Measurements from ENCODE around the gene NKAIN2.
"Not testable (repeated sequence)": the region's sequence is repeated elsewhere in the genome, so short reads cannot be mapped to it uniquely, and the experiment has no call there.

The NKAIN2 gene

GRCh38 chr6:123896869-123897268 is 93.2 kb downstream of the NKAIN2 start:
- no peak for DNase-seq

DNA sequence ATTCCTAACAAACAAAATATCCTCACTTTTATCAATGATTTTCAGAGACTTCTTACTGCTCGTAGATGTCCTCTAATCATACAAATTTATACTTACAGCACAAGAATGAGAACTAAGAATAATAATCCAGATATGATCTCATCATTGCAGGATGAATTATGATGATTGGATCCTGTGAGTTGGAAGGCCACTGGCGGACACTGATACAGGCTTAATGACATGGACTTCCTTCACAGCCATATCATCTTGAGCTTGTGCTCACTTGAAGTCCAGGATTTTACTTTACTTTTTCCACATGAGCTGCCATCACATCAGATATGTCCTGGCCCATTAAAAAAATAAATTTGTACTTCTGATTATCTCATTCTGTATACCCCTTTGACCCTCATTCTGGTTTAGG is 94.3 kb downstream of the NKAIN2 start:
- DNase-seq, result no peak

DNA sequence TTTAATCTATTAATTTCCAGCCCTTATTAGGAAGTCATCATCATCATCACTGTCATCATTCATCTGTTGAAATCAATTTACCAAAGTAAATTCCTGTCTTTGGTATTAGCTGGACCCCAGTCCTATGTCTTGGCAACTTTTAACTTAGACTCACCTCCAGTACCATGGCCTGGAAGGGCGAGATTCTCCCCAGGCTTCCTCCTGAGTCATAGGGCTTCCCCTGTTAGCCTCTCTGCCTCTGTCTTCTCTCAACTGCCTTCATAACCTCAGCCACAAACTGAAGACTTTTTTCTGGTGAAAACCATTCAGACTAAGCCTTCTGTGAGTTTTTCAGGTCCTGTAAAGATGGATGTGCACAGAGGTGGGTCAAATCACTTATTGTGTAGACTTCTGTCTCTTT is 95.0 kb downstream of the NKAIN2 start:
- DNase-seq, result no peak

DNA sequence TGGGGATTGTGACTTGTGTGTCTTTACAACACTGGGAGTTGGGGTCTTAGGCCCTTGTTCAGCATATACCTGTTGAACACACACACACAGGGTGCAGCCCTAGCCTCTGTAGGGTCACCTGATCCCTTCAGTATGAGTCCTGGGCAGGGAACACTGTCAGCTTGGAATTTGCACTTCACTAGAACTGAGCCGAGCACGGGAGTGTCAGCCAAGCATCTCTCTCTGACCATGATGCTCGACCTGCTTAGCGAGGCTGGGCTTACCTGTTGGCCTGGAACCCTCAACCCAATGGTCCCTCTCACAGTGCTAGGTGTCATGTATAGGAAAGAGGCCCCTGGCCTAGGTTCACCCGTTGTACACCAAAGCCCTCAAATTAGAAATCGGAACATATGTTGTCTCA is 96.1 kb downstream of the NKAIN2 start:
- no peak for DNase-seq

- DNase-seq, result no peak
Measured at GRCh38 chr6:123901436-123901835, 97.8 kb downstream of the NKAIN2 start.

DNA sequence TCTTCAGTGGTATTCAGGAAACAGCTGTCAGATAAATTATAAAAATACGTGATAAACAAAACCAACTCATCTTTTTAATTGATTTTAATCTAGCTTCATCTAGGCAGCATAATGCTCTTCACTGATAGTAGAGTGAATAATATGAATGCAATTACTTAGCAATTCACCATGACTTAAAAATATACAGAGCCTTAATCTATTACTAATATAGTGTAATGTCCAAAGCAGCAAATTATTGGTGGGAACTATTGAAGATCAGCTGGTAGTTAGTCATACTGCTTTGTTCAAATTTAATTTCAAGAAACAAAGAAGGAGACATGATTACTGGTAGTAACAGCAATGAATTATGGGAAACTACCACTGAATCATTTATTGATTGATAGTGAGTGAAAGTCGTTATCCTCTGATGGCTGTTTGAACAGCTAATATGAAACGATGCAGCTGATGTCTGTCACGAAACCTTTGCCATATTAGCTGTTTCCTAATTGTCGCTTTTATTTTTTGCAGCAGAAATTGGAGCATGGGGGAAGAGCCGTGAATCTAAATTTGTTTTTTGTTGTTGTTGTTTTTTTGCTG is 99.2 kb downstream of the NKAIN2 start:
- DNase-seq, result no peak

GRCh38 chr6:123904228-123904627 is 100.6 kb downstream of the NKAIN2 start:
- no peak for DNase-seq

DNA sequence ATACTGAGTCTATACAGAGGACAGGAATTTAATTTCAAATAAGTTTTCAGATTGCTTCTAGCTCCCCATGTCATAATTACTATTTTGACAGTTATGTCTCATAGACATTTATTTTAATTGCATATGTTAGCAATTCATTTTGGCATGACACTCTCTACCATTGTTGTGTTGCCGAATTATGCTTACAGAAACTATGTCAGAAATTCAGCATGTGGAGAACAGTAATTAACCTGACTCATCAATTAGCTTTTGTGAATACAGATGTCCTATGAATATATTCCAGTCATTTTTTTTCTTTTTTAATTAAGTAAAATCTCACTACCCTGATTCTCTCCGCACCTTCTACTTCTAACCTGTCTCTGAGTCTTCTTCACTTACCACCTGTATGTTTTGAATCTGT is 105.1 kb downstream of the NKAIN2 start:
- DNase-seq, result no peak

GRCh38 chr6:123909989-123910388 is 106.3 kb downstream of the NKAIN2 start:
- no peak for DNase-seq

DNA sequence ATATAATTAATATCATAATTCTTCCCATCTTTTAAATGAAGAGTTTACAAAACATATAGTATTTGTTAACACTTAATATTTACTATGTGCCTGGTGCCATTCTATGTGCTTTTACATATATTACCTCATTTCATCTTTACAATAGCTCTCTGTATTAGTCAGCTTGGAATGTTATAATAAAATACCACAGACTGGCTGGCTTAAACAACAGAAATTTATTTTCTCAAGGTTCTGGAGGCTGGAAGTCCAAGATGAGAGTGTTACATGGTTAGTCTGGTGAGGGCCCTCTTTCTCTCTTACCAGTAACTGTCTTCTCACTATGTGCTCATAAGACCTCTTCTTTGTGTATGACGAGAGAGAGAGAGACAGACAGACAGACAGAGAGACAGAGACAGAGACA is 110.2 kb downstream of the NKAIN2 start:
- no peak for DNase-seq

- not testable (repeated sequence) for DNase-seq
Measured at GRCh38 chr6:123923379-123923778, 119.7 kb downstream of the NKAIN2 start.

DNA sequence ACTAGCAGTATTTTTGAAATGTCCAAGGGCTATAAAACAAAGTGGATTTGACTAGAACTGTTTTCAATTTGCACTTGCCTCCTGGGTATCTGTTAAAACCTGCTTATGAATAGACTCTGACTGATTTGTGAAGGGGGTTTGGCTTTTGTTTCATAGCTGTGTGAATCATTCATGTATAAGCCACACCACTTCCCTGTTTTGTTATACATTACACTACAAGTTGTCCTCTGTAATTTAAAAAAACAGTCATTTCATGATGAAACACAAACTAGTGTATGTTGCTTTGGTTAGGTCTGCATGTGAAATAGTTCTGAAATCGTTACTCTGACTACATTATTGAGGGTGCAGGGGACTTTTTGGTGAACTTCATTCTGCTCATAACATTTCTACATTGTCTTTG is 121.7 kb downstream of the NKAIN2 start:
- DNase-seq, result no peak

- DNase-seq, result no peak
Measured at GRCh38 chr6:123925842-123926399, 122.3 kb downstream of the NKAIN2 start.

DNA sequence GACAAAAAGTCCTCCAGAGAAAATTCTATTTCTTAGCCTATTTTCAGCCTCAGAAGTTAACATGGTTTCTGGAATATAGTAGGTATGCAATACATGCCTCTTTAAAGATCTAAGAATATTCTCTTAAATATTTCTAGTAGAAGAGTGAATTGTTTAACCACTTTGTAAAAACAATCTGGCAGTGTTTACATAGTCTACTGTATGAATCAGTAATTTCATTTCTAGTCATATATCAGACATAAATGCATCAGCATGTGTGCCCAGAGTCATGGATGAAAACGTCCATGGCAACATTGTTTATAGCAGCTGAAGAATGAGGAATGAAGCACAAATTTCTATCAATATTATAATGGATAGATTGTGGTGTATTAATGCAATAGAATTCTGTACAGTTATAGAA is 124.9 kb downstream of the NKAIN2 start:
- no peak for DNase-seq

DNA sequence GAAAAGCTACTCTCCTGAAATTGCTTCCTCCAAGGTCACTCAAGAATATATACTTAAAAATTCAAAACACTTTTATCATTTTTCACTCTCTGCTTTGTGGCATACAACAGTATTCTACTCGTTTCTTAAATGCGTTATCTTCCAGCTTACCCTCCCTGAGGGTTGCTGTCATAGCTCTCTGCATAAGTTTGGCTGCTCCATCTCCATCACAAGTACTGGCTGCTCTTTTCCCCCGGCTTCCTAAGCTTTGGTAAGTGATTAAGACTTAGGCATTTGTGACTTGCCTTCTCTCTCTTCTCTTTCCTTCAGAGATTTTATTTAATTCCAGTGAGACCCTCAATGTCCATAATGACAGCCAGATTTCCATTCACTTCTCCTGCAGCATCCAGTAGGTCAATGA is 128.3 kb downstream of the NKAIN2 start:
- no peak for DNase-seq

GRCh38 chr6:123940551-123940950 is 136.9 kb downstream of the NKAIN2 start:
- no peak for DNase-seq

DNA sequence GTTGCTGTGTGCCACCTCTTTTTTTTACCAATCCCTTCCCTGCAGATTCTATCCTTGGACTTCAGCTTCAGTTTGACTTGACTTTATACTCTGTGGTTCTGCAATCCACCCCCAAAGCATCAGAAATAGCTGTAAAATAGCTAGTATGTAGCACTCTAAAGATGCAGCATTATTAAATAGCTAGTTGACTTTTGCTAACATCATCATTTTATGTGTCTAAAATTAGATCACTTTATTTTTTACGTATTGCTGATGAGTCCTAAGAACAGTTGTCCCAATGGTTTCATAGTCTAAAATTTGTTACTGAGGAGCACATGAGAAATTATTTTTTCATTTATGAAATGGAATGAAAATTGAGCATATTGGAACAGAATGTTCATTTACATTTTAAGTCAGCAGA is 138.2 kb downstream of the NKAIN2 start:
- no peak for DNase-seq

GRCh38 chr6:123945386-123945785 is 141.7 kb downstream of the NKAIN2 start:
- no peak for DNase-seq

DNA sequence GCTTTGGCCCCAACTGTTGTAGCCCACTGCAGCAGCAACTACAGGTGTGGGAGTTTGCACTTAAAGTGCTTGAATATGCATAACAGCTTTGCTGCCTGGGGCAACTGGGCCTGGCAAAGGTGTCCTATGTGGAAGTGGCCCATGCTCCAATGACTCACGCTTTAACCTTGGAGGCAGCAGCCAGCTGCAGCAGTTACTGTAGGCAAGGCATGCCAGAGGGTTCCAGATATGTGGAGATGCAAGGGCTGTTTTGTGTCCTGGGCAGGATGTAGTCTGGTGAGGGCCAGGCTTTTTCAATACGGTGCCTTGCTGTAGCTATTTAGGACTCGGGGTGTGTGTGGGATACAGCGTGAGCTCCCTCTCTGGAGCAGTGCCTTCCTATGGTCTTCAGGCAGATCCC is 150.3 kb downstream of the NKAIN2 start:
- DNase-seq, result no peak

DNA sequence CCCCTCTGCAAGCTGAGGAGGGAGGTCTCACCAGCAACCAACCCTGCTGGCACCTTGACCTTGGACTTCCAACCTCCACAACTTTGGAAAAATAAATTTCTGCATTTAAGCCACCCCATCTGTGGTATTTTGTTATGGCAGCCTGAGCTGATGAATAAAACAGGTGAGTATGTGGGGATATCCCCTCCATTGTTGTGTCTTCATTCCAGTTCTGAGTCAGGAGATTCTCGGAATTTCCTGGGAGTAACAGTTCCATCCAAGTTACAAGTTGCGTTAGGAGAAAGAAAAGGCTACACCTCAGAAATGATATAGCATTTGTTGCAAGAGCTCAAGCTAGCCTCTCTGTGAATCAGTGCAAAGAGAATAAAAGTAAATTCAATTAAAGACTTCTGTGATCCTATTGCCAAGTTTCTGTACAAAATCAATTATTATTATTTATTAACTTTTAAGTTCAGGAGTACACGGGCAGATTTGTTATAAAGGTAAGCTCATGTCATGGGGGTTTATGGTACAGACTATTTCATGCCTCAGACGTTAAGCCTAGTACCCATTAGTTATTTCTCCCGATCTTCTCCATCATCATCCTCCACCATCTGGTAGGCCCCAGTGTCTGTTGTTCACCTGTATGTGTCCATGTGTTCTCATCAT is 153.0 kb downstream of the NKAIN2 start:
- DNase-seq, result no peak

- DNase-seq, result peak; percentile 90
Measured at GRCh38 chr6:123962508-123962907, 158.8 kb downstream of the NKAIN2 start.

- DNase-seq, result no peak
Measured at GRCh38 chr6:123965894-123966293, 162.2 kb downstream of the NKAIN2 start.

GRCh38 chr6:123966618-123967017 is 163.0 kb downstream of the NKAIN2 start:
- no peak for DNase-seq

- peak; percentile 84 for DNase-seq
Measured at GRCh38 chr6:123967905-123968304, 164.2 kb downstream of the NKAIN2 start.
